Peyer's patch (tissue), 4 donors: ENCODE measurements around the gene IQCE.

Experiments used
- CTCF ChIP-seq, 6 experiments: fragments of 450-650 bp in 4 of 6; fragments of 200-600 bp in 2 of 6; sonication (generic) in 1 of 6; IDR thresholded peaks; one replicate each; pipeline ENCODE4 v1.5.1; 2017 to 2019; ENCODE audit warnings: antibody characterized with exemption in 6 of 6, mild to moderate bottlenecking in 3 of 6, moderate library complexity in 1 of 6
- POLR2A ChIP-seq, 2 donors: fragments of 450-650 bp; IDR thresholded peaks; one replicate each; pipeline ENCODE4 v1.5.1; 2017; ENCODE audit warnings: antibody characterized with exemption in 2 of 2, mild to moderate bottlenecking in 2 of 2, moderate library complexity in 2 of 2

GRCh38 chr7:2592375-2592865 lies 33.6 kb downstream of the IQCE start:
- TF ChIP-seq CTCF (IDR thresholded peaks at IDR 0.05) (no peak), POLR2A (IDR thresholded peaks at IDR 0.05) (no peak)
